C4-2B (cell line): ENCODE data around the gene MANF.
"Not testable (repeated sequence)": the region's sequence is repeated elsewhere in the genome, so short reads cannot be mapped to it uniquely, and the experiment has no call there.

Source experiments
- ZFX ChIP-seq: fragments of 450-650 bp; IDR thresholded peaks from 2 replicates; pipeline ENCODE4 v1.6.1; 2017
- TF ChIP-seq, protein P1 (sequence below): fragments of 450-650 bp; conservative IDR thresholded peaks from 2 replicates; pipeline ENCODE4 v1.5.1; 2017; ENCODE audit warnings: mild to moderate bottlenecking

DNA sequence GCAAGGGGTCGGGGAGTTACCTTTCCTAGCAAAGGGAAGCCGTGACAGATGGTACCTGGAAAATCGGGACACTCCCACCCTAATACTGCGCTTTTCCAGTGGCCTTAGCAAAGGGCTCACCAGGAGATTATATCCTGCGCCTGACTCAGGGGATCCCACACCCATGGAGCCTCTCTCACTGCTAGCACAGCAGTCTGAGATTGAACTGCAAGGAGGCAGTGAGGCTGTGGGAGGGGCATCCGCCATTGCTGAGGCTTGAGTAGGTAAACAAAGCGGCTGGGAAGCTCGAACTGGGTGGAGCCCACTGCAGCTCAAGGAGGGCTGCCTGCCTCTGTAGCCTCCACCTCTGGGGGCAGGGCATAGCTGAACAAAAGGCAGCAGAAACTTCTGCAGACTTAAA lies 16.8 kb upstream of the MANF start:
- TF ChIP-seq, protein P1, sequence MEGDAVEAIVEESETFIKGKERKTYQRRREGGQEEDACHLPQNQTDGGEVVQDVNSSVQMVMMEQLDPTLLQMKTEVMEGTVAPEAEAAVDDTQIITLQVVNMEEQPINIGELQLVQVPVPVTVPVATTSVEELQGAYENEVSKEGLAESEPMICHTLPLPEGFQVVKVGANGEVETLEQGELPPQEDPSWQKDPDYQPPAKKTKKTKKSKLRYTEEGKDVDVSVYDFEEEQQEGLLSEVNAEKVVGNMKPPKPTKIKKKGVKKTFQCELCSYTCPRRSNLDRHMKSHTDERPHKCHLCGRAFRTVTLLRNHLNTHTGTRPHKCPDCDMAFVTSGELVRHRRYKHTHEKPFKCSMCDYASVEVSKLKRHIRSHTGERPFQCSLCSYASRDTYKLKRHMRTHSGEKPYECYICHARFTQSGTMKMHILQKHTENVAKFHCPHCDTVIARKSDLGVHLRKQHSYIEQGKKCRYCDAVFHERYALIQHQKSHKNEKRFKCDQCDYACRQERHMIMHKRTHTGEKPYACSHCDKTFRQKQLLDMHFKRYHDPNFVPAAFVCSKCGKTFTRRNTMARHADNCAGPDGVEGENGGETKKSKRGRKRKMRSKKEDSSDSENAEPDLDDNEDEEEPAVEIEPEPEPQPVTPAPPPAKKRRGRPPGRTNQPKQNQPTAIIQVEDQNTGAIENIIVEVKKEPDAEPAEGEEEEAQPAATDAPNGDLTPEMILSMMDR: not testable (repeated sequence)
- not testable (repeated sequence) for TF ChIP-seq ZFX
